Motor neuron (in vitro differentiated cells): ENCODE results near the gene LZTS3. TPM values are rescaled to one million over a fixed set of nuclear protein-coding genes. Genes with fewer than 3 reads are reported as not detected.
"Not testable (repeated sequence)": the region's sequence is repeated elsewhere in the genome, so short reads cannot be mapped to it uniquely, and the experiment has no call there.

Experiments used
- ATAC-seq, 8 experiments: fragments of 200-7000 bp; cut with Tn5 transposase; replicated peaks in 6 of 8; 2 replicates each; pipeline ENCODE4 v1.8.0; 2021; ENCODE audit warnings: mild to moderate bottlenecking in 8 of 8, moderate library complexity in 8 of 8
- H3K27ac ChIP-seq, 2 donors: fragments of 250-450 bp; sonication (Bioruptor Pico); 2 replicates each; pipeline ENCODE4 v1.9.0; 2021; ENCODE audit warnings: antibody characterized with exemption in 2 of 2, mild to moderate bottlenecking in 2 of 2, moderate library complexity in 1 of 2
- H3K4me1 ChIP-seq, 2 donors: fragments of 250-450 bp; sonication (Bioruptor Pico); replicated peaks in 1 of 2; 2 replicates each; pipeline ENCODE4 v1.6.1; 2021; ENCODE audit warnings: antibody characterized with exemption in 2 of 2, mild to moderate bottlenecking in 2 of 2, moderate library complexity in 1 of 2
- H3K4me3 ChIP-seq, 5 donors: fragments of 250-450 bp; sonication (Bioruptor Pico); 2 replicates each; pipeline ENCODE4 v1.9.0; 2021; ENCODE audit warnings: antibody characterized with exemption in 5 of 5, mild to moderate bottlenecking in 5 of 5, moderate library complexity in 4 of 5
- WGBS, 10 experiments: fragments of 450-650 bp; shearing (Covaris generic); methylation state at CpG; one replicate each; pipeline ENCODE4 v1.0.0; 2022; 5-methylcytosine and 5-hydroxymethylcytosine counted together
- in situ Hi-C, 9 experiments: fragments of 400-800 bp; cut with MboI; loops; one replicate each; pipeline ENCODE4 v1.15.0; 2021; ENCODE audit warnings: low sequenced_read_pairs in 9 of 9, low pct_unique_long_range_greater_than_20kb in 2 of 9; ENCODE audit not compliant: unreplicated experiment in 9 of 9
- total RNA-seq, 8 experiments: library from RNA; unstranded; fragments of 300-600 nt; gene quantifications; 2 replicates each; pipeline versions ENCODE4 v1.2.3 to v1.2.4, GENCODE V29; 2022

LZTS3 gene
- total RNA-seq = 10 to 100 TPM in 5 of 8 experiments, 1 to 10 TPM in 3; 2.6 to 27.8 (median 13.9) TPM

DNA sequence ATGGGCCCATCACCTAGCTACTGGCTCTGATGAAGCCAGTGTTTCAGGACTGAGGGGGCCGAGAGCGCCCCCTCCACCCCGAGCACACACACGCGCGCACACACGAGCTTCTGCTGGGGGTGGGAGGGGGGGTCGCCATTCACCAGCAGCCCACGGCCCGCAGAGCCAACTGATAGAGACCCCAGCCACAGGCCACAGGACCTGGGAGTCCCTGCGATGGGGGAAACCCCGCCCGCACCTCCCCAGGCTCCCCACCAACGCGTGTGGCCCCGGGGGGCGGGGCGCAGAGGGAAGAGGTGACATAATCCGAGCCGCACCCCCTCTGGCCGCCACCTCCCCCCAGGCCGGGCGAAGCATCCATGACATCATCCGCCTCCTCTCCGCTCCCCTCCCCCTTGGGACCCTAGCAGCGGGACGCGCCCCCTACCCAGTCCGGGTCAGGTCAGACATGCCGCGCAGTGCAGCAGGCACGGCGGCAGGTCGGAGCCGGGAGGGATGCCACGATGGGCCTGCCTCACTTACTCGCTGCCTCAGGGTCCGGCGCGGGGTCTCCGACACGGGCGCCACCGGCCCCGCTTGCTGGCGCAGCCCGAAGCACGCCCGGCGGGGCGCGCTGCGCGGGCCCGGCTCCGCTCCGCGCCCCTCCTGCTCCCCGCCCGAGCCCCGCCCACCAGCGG, at the start of gene LZTS3:
LZTS3 (minus strand) TSS at position 617 of the 677 bp plus-strand sequence. CDS start 6,386 bp downstream, outside the sequence.
- Histone ChIP-seq H3K4me3 (peak within 1 kb of the TSS; percentile 57 to 93 (median 72)), H3K4me1 (peaks cover 2 to 4% of the 10 kb centered on the region in 2 donors), H3K27ac (peak within 1 kb of the TSS; percentile 88 to 92)
- no CpG with 5 or more reads among the region's 62 CpGs for WGBS, 10 experiments
- peak; percentile 79 to 88 (median 86) for ATAC-seq
- in situ Hi-C loops = no loop called here

GRCh38 chr20:3221398-3222226, 48.3 kb upstream of the LZTS3 start:
- in situ Hi-C loops = loop anchor here in 1 of 9 experiments (25.0 kb wide), 1 partner anchor 91 kb away; no protein-coding TSS in a partner anchor
- 60 to 100% (median 87%) methylated on average over 1 to 15 of the region's 18 CpGs for WGBS, 10 experiments
- Histone ChIP-seq H3K4me1 (no peaks in the 10 kb centered on the region), H3K4me3 (no peak overlapping the region), H3K27ac (no peak overlapping the region)
- peak in 3 of 8 experiments; percentile 9 to 54 (median 46) for ATAC-seq

DNA sequence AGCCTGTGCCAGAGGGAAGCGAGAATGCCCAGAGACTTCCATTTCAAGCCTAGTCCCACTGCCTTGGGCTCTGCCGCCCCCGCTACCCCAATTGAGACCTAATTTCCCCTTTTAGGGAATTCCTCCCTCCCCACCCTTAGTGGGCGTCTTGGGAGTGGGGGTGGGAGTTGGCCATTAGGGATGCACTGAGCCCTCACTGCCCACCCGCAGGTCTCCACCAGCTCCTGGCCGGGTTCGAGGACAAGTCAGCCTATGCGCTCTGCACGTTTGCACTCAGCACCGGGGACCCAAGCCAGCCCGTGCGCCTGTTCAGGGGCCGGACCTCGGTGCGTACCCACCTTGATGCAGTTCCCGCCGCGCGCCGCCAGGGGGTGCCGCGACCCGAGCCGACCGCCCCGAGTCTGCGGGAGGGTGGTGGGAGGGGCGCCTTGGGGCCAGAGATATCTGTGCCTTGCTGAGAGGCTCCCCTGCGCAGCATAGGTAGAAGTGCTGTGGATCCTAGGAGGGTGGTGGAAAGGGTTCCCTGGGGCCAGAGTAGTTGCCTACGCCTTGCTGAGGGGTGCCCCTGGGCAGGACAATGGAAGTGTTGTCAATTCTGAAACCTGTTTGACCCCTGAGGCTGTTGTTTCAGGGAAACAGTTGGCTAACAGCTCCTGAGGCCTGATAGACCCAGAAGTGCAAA, 45.1 kb upstream of the LZTS3 start:
- H3K4me1 ChIP-seq = no peaks in the 10 kb centered on the region
- in situ Hi-C loops = loop anchor here in 1 of 9 experiments (25.0 kb wide), 1 partner anchor 94 kb away; no protein-coding TSS in a partner anchor
- H3K27ac ChIP-seq = no peak overlapping the region
- 35 to 100% (median 80%) methylated on average over 1 to 8 of the region's 30 CpGs; no CpG with 5 or more reads in 7 of the 10 experiments for WGBS, 10 experiments
- no peak overlapping the region for H3K4me3 ChIP-seq
- ATAC-seq = peak; percentile 33 to 97 (median 50)

DNA sequence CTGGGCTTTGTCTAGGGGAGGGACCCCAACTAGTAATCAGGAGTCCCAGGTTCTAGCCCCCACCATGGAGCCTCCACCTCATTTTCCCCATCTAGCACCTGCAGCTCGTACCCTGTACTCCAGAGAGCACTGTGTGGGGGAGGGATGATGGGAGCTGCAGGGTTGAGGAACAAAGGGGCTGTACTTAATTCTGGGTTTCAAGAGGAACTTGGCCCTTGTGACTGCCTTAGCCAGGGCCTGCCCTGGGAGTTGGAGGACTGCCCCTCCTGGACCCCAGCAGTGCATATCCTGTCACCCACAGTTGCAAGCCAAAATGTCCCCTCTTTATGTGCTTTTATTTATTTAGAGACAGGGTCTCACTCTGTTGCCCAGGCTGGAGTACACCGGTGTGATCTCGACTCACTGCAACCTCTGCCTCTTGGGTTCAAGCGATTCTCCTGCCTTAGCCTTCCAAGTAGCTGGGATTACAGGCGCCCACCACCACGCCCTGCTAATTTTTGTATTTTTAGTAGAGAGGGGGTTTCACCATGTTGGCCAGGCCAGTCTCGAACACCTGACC, 42.1 kb upstream of the LZTS3 start:
- not testable (repeated sequence) for H3K4me3 ChIP-seq, H3K27ac ChIP-seq, H3K4me1 ChIP-seq, ATAC-seq
- WGBS, 10 experiments = 90 to 100% (median 100%) methylated on average over 1 to 4 of the region's 7 CpGs; no CpG with 5 or more reads in 3 of the 10 experiments
- in situ Hi-C loops = loop anchor here in 1 of 9 experiments (25.0 kb wide), 1 partner anchor 97 kb away; no protein-coding TSS in a partner anchor

DNA sequence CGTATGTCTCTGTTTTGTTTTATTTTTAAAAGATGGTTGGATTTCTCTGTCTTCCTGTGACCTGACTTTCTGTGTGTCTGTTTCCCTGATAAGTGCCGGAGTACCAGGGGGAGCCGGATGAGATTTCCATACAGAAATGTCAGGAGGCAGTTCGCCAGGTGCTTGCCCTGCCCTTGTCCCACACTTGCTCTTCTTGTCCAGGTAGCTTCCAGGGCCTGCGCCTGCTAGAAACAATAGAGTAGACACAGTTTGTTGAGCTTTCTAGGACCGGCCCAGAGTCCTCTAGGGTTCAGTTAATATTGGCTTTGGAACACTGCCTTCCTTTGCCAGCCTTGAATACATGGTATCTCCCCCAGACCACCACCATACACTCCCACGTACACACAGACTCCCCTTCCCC, 39.9 kb upstream of the LZTS3 start:
- peaks cover 10 to 12% of the 10 kb centered on the region in 2 donors for H3K4me1 ChIP-seq
- H3K27ac ChIP-seq = no peak overlapping the region
- no peak overlapping the region for H3K4me3 ChIP-seq
- in situ Hi-C loops = loop anchor here in 1 of 9 experiments (25.0 kb wide), 1 partner anchor 99 kb away; no protein-coding TSS in a partner anchor
- ATAC-seq = no peak
- WGBS, 10 experiments = 80 to 100% (median 97%) methylated on average over 1 to 4 of the region's 7 CpGs; no CpG with 5 or more reads in 2 of the 10 experiments

- Histone ChIP-seq H3K27ac (no peak overlapping the region), H3K4me1 (peaks cover 10 to 14% of the 10 kb centered on the region in 2 donors), H3K4me3 (peak overlapping the region; percentile 66 to 92 (median 70))
- ATAC-seq = no peak
- in situ Hi-C loops = loop anchor here in 1 of 9 experiments (25.0 kb wide), 1 partner anchor 102 kb away; no protein-coding TSS in a partner anchor
- WGBS, 10 experiments = 0 to 100% (median 58%) methylated on average over 1 of the region's 2 CpGs; no CpG with 5 or more reads in 5 of the 10 experiments
Observed at GRCh38 chr20:3210346-3210745, 37.0 kb upstream of the LZTS3 start.

DNA sequence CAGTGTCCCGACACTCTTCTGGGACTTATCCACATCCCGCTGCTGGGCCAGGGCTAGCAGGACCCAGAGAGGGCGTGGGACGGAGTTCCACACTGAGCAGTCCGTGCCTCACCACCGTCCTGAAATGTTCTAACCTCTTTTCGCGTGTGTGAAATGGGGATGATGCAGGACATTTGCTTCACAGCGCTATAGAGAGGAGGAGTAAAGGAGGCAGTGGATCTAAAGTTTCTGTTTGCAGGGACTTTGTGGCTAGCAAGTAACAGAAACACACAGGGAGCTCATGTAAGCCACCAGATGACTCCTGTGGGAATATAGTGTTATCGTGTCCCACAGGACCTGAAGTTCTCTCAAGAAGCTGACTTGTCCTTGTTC, 36.6 kb upstream of the LZTS3 start:
- WGBS, 10 experiments = 0 to 10% (median 0%) methylated on average over 1 to 10 of the region's 10 CpGs; no CpG with 5 or more reads in 3 of the 10 experiments
- H3K4me3 ChIP-seq = peak overlapping the region; percentile 66 to 92 (median 70)
- ATAC-seq = peak; percentile 31 to 68 (median 46)
- H3K27ac ChIP-seq = peak overlapping the region in 1 of 2 donors; percentile 80
- peaks cover 10 to 14% of the 10 kb centered on the region in 2 donors for H3K4me1 ChIP-seq
- in situ Hi-C loops = loop anchor here in 1 of 9 experiments (25.0 kb wide), 1 partner anchor 102 kb away; no protein-coding TSS in a partner anchor

GRCh38 chr20:3209257-3209945, 36.1 kb upstream of the LZTS3 start, which contains the start of gene ITPA:
ITPA (plus strand) TSS chr20:3209498; CDS start chr20:3209552, 54 bp downstream.
- 0 to 3% (median 0%) methylated on average over 1 to 5 of the region's 48 CpGs; no CpG with 5 or more reads in 5 of the 10 experiments for WGBS, 10 experiments
- Histone ChIP-seq H3K4me3 (peak within 1 kb of the TSS; percentile 66 to 92 (median 70)), H3K27ac (peak within 1 kb of the TSS; percentile 56 to 80), H3K4me1 (peaks cover 10 to 14% of the 10 kb centered on the region in 2 donors)
- ATAC-seq = peak; percentile 59 to 73 (median 66)
- in situ Hi-C loops = loop anchor here in 1 of 9 experiments (25.0 kb wide), 1 partner anchor 103 kb away; no protein-coding TSS in a partner anchor

GRCh38 chr20:3208786-3209256, 35.5 kb upstream of the LZTS3 start:
- in situ Hi-C loops = loop anchor here in 1 of 9 experiments (25.0 kb wide), 1 partner anchor 103 kb away; no protein-coding TSS in a partner anchor
- ATAC-seq = peak in 2 of 8 experiments; percentile 3 to 4
- Histone ChIP-seq H3K4me1 (peaks cover 10 to 14% of the 10 kb centered on the region in 2 donors), H3K27ac (peak overlapping the region; percentile 56 to 80), H3K4me3 (peak overlapping the region; percentile 66 to 92 (median 70))
- WGBS, 10 experiments = 0% methylated on average over 1 to 6 of the region's 10 CpGs; no CpG with 5 or more reads in 3 of the 10 experiments

GRCh38 chr20:3204124-3204794, 30.9 kb upstream of the LZTS3 start, which contains the start of gene DDRGK1:
DDRGK1 (minus strand) TSS chr20:3204682; CDS start chr20:3204627, 55 bp downstream.
- Histone ChIP-seq H3K27ac (peak within 1 kb of the TSS; percentile 90 to 94), H3K4me1 (peaks cover 9 to 12% of the 10 kb centered on the region in 2 donors), H3K4me3 (peak within 1 kb of the TSS; percentile 60 to 89 (median 77))
- whole genome bisulfite sequencing, 10 experiments = 0 to 1% (median 0%) methylated on average over 1 to 15 of the region's 48 CpGs; no CpG with 5 or more reads in 5 of the 10 experiments
- ATAC-seq = peak; percentile 67 to 92 (median 88)
- in situ Hi-C loops = loop anchor here in 1 of 9 experiments (25.0 kb wide), 1 partner anchor 108 kb away; no protein-coding TSS in a partner anchor
